Tibial nerve (tissue), 4 donors: ENCODE data around the gene SYK. TPM values are rescaled to one million over a fixed set of nuclear protein-coding genes. Genes with fewer than 3 reads are reported as not detected.
"Not testable (repeated sequence)": the region's sequence is repeated elsewhere in the genome, so short reads cannot be mapped to it uniquely, and the experiment has no call there.

Experiments used
- DNase-seq, 2 donors: peaks; one replicate each; pipeline ENCODE4 v3.0.0-alpha.2; 2019; ENCODE audit warnings: low spot score in 2 of 2
- H3K27ac ChIP-seq, 4 donors: fragments of 200-600 bp; sonication (generic) in 3 of 4; one replicate each; pipeline ENCODE4 v1.5.1; 2017 to 2019; ENCODE audit warnings: mild to moderate bottlenecking in 1 of 4
- H3K27me3 ChIP-seq, 2 donors: fragments of 200-600 bp; sonication (generic) in 1 of 2; one replicate each; pipeline versions ENCODE4 v1.5.1 to v1.6.0; 2017 to 2019
- H3K36me3 ChIP-seq, 3 donors: fragments of 200-600 bp; sonication (generic); one replicate each; pipeline ENCODE4 v1.5.1; 2018 to 2019
- H3K4me1 ChIP-seq, 4 donors: fragments of 200-600 bp; sonication (generic) in 3 of 4; one replicate each; pipeline ENCODE4 v1.5.1; 2017 to 2019
- H3K4me3 ChIP-seq, 4 donors: fragments of 200-600 bp; sonication (generic) in 3 of 4; one replicate each; pipeline ENCODE4 v1.5.1; 2017 to 2019; ENCODE audit warnings: mild to moderate bottlenecking in 1 of 4, moderate library complexity in 1 of 4
- H3K9me3 ChIP-seq, 4 donors: fragments of 200-600 bp; sonication (generic) in 3 of 4; one replicate each; pipeline ENCODE4 v1.5.1; 2017 to 2019
- EP300 ChIP-seq, 2 donors: sonication (generic); formaldehyde crosslinking; IDR thresholded peaks; one replicate each; pipeline ENCODE4 v1.6.1; 2017; ENCODE audit warnings: antibody characterized with exemption in 2 of 2, mild to moderate bottlenecking in 1 of 2
- POLR2A ChIP-seq, 2 donors: fragments of 450-650 bp; IDR thresholded peaks; one replicate each; pipeline ENCODE4 v1.6.1; 2017; ENCODE audit warnings: antibody characterized with exemption in 2 of 2, mild to moderate bottlenecking in 2 of 2, moderate library complexity in 2 of 2
- WGBS, 2 donors: methylation state at CpG; one replicate each; pipeline ENCODE4 v1.1.5; 2018; 5-methylcytosine and 5-hydroxymethylcytosine counted together
- total RNA-seq, 4 donors: library from RNA; depleted of rRNA; stranded (reverse); fragments of >200 nt; gene quantifications; one replicate each; pipeline ENCODE4 v1.1.0, GENCODE V29; 2016
- TF ChIP-seq, protein P1 (sequence below), 5 experiments: fragments of 200-600 bp in 3 of 5; fragments of 450-650 bp in 2 of 5; sonication (generic) in 3 of 5; IDR thresholded peaks; one replicate each; pipeline ENCODE4 v1.5.1; 2016 to 2019; ENCODE audit warnings: antibody characterized with exemption in 5 of 5, mild to moderate bottlenecking in 3 of 5, moderate library complexity in 2 of 5

SYK gene
- total RNA-seq, 4 donors from 2014 or later: 8.0 to 20.7 (median 13.2) TPM

- Histone ChIP-seq H3K27me3 (no peaks in the 10 kb centered on the region), H3K4me1 (no peaks in the 10 kb centered on the region), H3K27ac (no peak overlapping the region), H3K9me3 (peaks cover 0 to 13% (median 0%) of the 10 kb centered on the region in 4 donors), H3K36me3 (peaks cover 0 to 32% (median 0%) of the 10 kb centered on the region in 3 donors), H3K4me3 (no peak overlapping the region)
- DNase-seq: no peak
- WGBS, 2 donors: 61 to 69% methylated on average over 9 of the region's 9 CpGs
- no peak for TF ChIP-seq POLR2A (IDR thresholded peaks at IDR 0.05)
Measured at GRCh38 chr9:90881648-90882047, 80.0 kb downstream of the SYK start.

DNA sequence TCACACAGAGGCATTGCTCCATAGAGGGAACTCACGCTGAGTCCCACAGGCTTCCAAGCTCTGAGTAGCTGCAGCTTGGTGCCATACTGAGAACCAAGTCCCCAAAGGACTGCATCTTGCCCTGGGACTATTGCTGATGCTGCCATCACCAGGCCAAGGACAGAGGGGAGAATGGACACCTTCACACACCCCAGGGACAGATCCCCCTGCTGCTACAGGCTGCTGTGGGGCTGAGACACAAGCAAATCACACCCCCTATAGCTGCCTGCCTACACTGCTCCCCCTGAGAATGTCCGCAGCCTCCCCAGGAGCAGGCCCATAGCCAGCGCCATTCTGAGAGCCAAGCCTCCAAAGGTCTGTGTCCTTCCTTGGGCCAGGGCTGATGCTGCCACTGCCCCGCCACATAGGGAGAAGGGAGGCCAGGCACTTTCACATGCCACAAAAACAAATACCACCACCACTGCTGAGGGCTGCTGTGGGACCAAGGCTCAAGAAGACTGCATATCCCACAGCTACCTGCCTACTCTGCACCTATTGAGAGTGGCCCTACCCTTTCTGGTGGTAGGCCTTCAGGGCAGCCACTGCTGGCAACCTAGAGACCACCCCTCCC lies 81.5 kb downstream of the SYK start:
- DNase-seq: no peak
- H3K4me1 ChIP-seq: no peaks in the 10 kb centered on the region
- TF ChIP-seq POLR2A (IDR thresholded peaks at IDR 0.05) (no peak), EP300 (IDR thresholded peaks at IDR 0.05) (no peak)
- TF ChIP-seq, protein P1, sequence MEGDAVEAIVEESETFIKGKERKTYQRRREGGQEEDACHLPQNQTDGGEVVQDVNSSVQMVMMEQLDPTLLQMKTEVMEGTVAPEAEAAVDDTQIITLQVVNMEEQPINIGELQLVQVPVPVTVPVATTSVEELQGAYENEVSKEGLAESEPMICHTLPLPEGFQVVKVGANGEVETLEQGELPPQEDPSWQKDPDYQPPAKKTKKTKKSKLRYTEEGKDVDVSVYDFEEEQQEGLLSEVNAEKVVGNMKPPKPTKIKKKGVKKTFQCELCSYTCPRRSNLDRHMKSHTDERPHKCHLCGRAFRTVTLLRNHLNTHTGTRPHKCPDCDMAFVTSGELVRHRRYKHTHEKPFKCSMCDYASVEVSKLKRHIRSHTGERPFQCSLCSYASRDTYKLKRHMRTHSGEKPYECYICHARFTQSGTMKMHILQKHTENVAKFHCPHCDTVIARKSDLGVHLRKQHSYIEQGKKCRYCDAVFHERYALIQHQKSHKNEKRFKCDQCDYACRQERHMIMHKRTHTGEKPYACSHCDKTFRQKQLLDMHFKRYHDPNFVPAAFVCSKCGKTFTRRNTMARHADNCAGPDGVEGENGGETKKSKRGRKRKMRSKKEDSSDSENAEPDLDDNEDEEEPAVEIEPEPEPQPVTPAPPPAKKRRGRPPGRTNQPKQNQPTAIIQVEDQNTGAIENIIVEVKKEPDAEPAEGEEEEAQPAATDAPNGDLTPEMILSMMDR (IDR thresholded peaks at IDR 0.05): no peak
- no peak overlapping the region for H3K4me3 ChIP-seq
- WGBS, 2 donors: 98 to 100% methylated on average over 3 to 4 of the region's 4 CpGs
- H3K9me3 ChIP-seq: peaks cover 0 to 13% (median 0%) of the 10 kb centered on the region in 4 donors
- H3K27ac ChIP-seq: no peak overlapping the region
- H3K36me3 ChIP-seq: peaks cover 0 to 33% (median 0%) of the 10 kb centered on the region in 3 donors
- no peaks in the 10 kb centered on the region for H3K27me3 ChIP-seq

- Histone ChIP-seq H3K4me1 (no peaks in the 10 kb centered on the region), H3K27ac (no peak overlapping the region), H3K4me3 (no peak overlapping the region), H3K36me3 (peaks cover 0 to 39% (median 0%) of the 10 kb centered on the region in 3 donors), H3K9me3 (peaks cover 0 to 13% (median 0%) of the 10 kb centered on the region in 4 donors), H3K27me3 (no peaks in the 10 kb centered on the region)
- 90 to 91% methylated on average over 2 of the region's 2 CpGs for WGBS, 2 donors
- no peak for DNase-seq
- TF ChIP-seq, protein P1 (IDR thresholded peaks at IDR 0.05): no peak
- no peak for TF ChIP-seq EP300 (IDR thresholded peaks at IDR 0.05)
- TF ChIP-seq POLR2A (IDR thresholded peaks at IDR 0.05): no peak
Measured at GRCh38 chr9:90883661-90884060, 82.0 kb downstream of the SYK start.

GRCh38 chr9:90884178-90884577 lies 82.6 kb downstream of the SYK start:
- H3K4me3 ChIP-seq: no peak overlapping the region
- peaks cover 0 to 44% (median 0%) of the 10 kb centered on the region in 3 donors for H3K36me3 ChIP-seq
- no peaks in the 10 kb centered on the region for H3K4me1 ChIP-seq
- DNase-seq: no peak
- peaks cover 0 to 13% (median 0%) of the 10 kb centered on the region in 4 donors for H3K9me3 ChIP-seq
- TF ChIP-seq, protein P1 (IDR thresholded peaks at IDR 0.05): no peak
- TF ChIP-seq POLR2A (IDR thresholded peaks at IDR 0.05): no peak
- TF ChIP-seq EP300 (IDR thresholded peaks at IDR 0.05): no peak
- WGBS, 2 donors: 85 to 88% methylated on average over 8 of the region's 8 CpGs
- H3K27me3 ChIP-seq: no peaks in the 10 kb centered on the region
- no peak overlapping the region for H3K27ac ChIP-seq

DNA sequence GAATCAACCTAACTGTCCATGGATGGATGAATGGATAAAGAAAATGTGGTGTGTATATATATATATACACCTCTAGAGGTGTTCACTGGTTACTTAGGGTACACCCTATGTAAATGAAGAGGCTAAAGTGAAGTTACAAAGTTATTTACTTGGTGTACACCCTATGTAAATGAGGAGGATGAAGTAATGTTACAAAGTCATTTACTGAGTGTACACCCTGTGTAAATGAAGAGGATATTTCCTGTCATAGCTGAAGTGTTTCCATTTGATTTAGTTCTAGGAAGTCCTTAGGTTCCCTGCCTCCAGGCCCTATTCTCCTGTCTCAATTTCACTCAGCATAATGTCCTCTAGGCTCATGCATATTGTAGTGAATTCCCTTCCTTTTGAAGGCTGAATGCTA lies 85.2 kb downstream of the SYK start:
- not testable (repeated sequence) for H3K27ac ChIP-seq, H3K4me3 ChIP-seq, DNase-seq, H3K4me1 ChIP-seq, H3K27me3 ChIP-seq
- peaks cover 0 to 13% (median 0%) of the 10 kb centered on the region in 4 donors for H3K9me3 ChIP-seq
- H3K36me3 ChIP-seq: peaks cover 0 to 41% (median 0%) of the 10 kb centered on the region in 3 donors

DNA sequence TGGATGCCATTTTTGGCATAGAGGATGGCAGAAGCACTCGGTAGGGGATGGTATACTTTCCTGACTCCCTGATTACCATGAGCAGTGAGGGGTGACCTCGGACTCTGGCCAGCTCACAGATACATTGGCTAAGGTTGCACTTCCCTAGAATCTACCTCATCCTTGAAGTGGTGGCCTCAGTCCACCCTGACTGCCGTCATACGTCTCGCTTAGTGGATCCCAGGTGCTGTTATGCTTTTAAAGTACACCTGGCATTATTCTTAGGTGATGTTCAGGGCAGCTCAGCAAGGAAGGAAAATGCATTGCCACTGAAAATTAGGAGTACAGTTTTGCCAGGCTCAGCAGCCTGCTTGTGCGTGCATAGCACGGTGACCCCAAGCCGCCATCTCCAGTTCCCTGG lies 87.3 kb downstream of the SYK start:
- H3K27ac ChIP-seq: no peak overlapping the region
- TF ChIP-seq, protein P1 (IDR thresholded peaks at IDR 0.05): no peak
- no peak for TF ChIP-seq EP300 (IDR thresholded peaks at IDR 0.05)
- TF ChIP-seq POLR2A (IDR thresholded peaks at IDR 0.05): no peak
- WGBS, 2 donors: 92 to 93% methylated on average over 8 of the region's 8 CpGs
- peaks cover 0 to 13% (median 0%) of the 10 kb centered on the region in 4 donors for H3K9me3 ChIP-seq
- H3K36me3 ChIP-seq: peaks cover 0 to 45% (median 0%) of the 10 kb centered on the region in 3 donors
- H3K27me3 ChIP-seq: no peaks in the 10 kb centered on the region
- no peak for DNase-seq
- H3K4me1 ChIP-seq: no peaks in the 10 kb centered on the region
- H3K4me3 ChIP-seq: no peak overlapping the region
